Retinal pigment epithelial cell (primary cell): ENCODE data around the gene GOSR1.
"Not testable (repeated sequence)": the region's sequence is repeated elsewhere in the genome, so short reads cannot be mapped to it uniquely, and the experiment has no call there.

Experiments
- DNase-seq: peaks from one replicate; pipeline ENCODE4 v3.0.0-alpha.2; 2010; ENCODE audit warnings: low read depth
- H3K4me3 ChIP-seq: 2 replicates; pipeline ENCODE4 v1.5.1; 2011; ENCODE audit warnings: mild to moderate bottlenecking, low read length, control low read depth, moderate library complexity
- TF ChIP-seq, protein P1 (sequence below): conservative IDR thresholded peaks from 2 replicates; pipeline ENCODE4 v1.5.1; 2011; ENCODE audit warnings: low read depth, low read length, control low read depth, inconsistent platforms

The GOSR1 gene

DNA sequence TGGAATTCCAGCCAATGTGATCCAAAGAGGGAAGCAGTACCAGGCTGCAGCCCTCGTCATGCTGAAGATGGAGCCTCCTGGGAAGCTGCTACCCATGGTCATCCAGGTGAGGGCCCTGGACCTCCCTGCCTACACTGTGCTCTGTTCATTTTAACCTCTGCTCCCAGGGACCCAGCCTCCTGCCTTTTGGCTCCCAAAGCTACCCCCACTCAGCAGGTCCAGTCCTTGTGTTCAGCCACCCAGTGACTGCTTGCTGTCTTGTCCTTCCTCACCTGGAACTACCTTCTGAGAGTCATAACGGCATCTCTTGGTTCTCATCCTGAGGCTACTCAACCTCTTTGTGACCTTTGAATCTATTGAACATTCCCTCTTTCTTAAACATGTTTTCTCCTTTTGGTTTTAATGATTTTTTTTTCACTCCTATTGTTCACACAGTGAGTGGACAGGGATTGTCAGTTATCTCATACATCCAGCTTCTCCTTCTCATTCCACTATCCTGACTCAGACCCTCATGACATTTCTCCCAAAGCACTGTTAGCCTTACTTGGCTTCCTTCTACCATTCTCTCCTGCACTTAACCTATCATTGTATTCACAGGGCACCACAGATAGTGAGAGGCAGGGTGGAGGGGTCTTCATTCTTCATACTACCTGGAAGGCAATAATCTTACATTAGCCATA lies 53.3 kb downstream of the GOSR1 start:
- no peak overlapping the region for H3K4me3 ChIP-seq
- DNase-seq: no peak
- TF ChIP-seq, protein P1, sequence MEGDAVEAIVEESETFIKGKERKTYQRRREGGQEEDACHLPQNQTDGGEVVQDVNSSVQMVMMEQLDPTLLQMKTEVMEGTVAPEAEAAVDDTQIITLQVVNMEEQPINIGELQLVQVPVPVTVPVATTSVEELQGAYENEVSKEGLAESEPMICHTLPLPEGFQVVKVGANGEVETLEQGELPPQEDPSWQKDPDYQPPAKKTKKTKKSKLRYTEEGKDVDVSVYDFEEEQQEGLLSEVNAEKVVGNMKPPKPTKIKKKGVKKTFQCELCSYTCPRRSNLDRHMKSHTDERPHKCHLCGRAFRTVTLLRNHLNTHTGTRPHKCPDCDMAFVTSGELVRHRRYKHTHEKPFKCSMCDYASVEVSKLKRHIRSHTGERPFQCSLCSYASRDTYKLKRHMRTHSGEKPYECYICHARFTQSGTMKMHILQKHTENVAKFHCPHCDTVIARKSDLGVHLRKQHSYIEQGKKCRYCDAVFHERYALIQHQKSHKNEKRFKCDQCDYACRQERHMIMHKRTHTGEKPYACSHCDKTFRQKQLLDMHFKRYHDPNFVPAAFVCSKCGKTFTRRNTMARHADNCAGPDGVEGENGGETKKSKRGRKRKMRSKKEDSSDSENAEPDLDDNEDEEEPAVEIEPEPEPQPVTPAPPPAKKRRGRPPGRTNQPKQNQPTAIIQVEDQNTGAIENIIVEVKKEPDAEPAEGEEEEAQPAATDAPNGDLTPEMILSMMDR: no peak

DNA sequence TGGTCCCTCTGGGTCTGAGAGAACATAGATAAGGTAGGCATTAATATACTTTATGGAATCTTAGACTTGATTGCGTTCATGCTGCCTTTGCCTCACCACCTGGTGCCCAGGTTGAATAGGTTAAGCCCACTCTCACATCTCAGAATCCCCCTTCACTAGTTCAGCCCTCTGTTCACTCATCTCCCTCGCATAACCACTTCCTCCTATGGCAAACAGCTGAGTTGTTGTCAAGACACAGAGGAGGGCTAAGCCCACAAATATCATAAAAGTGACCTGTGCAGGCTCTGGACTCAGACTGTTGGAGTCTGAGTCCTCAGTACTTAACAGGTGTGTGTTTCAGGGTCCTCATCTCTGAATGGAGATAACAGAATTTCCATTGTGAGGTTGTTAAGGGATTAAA lies 55.7 kb downstream of the GOSR1 start:
- H3K4me3 ChIP-seq: no peak overlapping the region
- DNase-seq: no peak
- TF ChIP-seq, protein P1: no peak

DNA sequence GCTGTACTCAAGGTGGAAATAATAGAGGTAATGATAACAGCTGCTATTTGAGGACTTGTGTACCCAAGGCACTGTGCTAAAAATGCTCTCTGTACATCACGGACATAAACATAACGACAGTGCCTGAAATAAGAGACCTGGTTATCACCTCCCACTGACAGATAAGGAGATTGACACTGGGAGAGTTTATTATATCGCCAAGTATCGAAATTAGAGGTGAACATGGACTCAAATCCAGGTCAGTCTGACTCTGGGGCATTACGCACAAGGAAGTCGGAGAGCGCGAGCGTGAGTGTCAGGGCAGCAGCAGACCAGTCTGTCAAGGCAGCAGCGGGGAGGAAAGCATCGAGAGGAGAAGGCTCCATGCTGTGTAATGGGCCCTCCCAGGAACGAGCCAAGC lies 57.1 kb downstream of the GOSR1 start:
- no peak overlapping the region for H3K4me3 ChIP-seq
- TF ChIP-seq, protein P1: no peak
- DNase-seq: no peak

DNA sequence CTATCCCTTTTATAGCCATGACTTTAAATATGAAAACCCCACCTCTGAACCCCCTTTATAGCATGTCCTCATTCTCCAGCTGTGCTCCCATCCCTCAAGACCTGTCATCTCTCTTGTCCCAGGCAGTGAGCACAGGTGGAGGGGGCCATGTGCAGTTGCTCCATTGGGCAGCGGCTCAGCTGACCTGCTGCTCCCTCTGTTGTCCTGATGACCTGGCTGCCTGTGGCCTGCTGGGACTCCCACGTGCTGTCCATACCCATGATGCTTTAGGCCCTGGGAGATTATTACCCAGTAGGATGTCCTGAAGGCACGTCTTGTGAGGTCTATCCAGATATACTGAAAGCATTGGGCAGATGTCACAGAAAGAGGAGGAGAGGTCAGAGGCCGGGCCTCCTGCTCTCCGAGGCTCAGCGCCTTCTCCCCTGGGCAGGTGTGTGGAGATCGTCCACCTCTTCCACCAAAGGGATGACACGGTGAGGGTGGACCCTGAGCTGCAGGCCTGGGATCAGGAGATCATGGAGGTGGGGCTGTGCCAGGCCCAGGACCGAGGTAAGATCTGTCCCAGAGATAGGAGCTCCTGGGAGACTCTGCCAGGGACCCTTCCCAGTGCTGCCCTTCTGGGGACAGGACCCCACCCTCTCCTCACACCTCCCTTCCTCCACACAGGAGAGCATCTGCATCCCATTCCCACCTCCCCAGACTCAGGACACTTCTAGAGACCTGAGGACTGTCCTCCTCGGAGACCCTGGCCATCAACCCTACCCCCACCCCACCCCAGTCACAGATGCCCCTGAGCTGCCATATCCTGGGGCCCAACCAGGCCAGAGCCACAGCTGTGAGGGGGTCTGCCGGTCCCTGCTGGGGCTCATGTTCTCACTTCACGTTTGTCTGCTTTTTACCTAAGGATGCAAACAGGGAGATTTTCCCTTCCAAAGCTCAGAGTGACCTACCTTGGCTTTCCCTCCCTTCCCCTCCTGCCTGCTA lies 58.0 kb downstream of the GOSR1 start:
- DNase-seq: no peak
- TF ChIP-seq, protein P1: no peak
- no peak overlapping the region for H3K4me3 ChIP-seq

DNA sequence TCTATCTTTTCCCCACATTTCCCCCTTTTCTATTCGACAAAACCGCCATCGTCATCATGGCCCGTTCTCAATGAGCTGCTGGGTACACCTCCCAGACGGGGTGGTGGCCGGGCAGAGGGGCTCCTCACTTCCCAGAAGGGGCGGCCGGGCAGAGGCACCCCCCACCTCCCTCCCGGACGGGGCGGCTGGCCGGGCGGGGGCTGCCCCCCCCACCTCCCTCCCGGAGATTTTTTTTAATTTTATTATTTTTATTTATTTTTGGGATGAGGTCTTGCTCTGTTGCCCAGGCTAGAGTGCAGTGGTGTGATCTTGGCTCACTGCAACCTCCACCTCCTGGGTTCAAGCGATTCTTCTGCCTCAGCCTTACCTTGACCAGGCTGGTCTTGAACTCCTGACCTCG lies 59.6 kb downstream of the GOSR1 start:
- DNase-seq: not testable (repeated sequence)

DNA sequence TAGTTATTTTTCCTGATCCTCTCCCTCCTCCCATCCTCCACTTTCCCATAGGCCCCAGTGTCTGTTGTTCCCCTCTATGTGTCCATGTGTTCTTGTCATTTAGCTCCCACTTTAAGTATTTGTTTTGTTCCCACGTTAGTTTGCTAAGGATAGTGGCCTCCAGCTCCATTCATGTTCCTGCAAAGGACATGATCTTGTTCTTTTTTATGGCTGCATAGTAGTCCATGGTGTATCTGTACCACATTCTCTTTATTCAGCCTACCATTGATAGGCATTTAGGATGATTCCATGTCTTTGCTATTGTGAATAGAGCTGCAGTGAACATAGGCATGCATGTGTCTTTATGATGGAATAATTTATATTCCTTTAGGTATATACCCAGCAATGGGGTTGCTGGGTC lies 60.5 kb downstream of the GOSR1 start:
- DNase-seq, H3K4me3 ChIP-seq: not testable (repeated sequence)

More for the DNA sequence above, 59.6 kb downstream of the GOSR1 start:
- H3K4me3 ChIP-seq: not testable (repeated sequence)

DNA sequence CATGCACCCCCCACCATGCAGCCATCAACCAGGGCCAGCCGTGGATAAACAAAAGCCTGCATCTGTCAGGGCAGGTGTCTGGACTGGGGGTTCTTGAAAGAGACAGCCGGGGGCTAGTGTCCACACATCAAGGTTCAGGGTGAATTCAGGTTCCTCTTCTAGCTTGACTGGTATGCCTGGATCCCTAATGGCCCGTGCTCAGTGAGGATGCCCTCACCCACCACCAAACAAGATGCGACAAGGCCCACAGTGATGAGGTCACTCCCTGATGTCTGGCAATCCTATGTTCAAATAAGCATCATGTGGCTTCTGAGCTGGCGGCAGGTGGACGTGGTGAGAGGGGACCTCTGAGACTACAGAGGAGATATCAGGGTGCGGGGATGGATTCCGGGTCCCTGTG lies 64.6 kb downstream of the GOSR1 start:
- no peak overlapping the region for H3K4me3 ChIP-seq
- TF ChIP-seq, protein P1: no peak
- no peak for DNase-seq

DNA sequence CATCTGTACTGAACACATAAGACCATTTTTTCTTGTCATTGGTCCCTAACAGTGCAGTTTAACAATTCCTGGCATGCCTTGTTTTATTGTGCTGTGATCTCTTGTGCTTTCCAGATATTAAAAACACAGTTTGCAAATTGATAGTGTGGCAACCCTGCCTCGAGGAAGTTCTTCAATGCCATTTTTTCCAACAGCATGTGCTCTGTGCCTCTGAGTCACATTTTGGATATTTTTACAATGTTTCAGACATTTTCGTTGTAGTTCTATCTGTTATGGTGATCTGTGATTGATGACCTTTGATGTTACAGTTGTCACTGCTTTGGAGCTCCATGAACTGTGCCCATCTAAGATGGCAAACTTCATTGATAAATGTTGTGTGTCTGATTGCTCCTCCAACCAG lies 66.2 kb downstream of the GOSR1 start:
- no peak overlapping the region for H3K4me3 ChIP-seq
- no peak for DNase-seq
- TF ChIP-seq, protein P1: no peak
